Heart right ventricle (tissue), 16 donors: ENCODE data around the gene PCDHGA11. TPM values are rescaled to one million over a fixed set of nuclear protein-coding genes. Genes with fewer than 3 reads are reported as not detected.
"Not testable (repeated sequence)": the region's sequence is repeated elsewhere in the genome, so short reads cannot be mapped to it uniquely, and the experiment has no call there.

Experiments
- ATAC-seq, 8 donors: fragments of 200-7000 bp; cut with Tn5 transposase; one replicate each; pipeline ENCODE4 v1.9.1; 2020; ENCODE audit warnings: mild to moderate bottlenecking in 8 of 8, moderate library complexity in 8 of 8, moderate number of reproducible peaks in 1 of 8
- DNase-seq, 2 donors: peaks; one replicate each; pipeline ENCODE4 v3.0.0-alpha.2; 2020
- H3K27ac ChIP-seq, 10 donors: fragments of 200-600 bp; sonication (generic) in 2 of 10; one replicate each; pipeline versions ENCODE4 v1.5.0 to v1.8.0; 2020 to 2022; ENCODE audit warnings: mild to moderate bottlenecking in 3 of 10
- H3K27me3 ChIP-seq, 7 donors: fragments of 200-600 bp; one replicate each; pipeline ENCODE4 v1.8.0; 2021 to 2022; ENCODE audit warnings: mild to moderate bottlenecking in 2 of 7
- H3K36me3 ChIP-seq, 9 donors: fragments of 200-600 bp; sonication (generic) in 1 of 9; one replicate each; pipeline versions ENCODE4 v1.5.0 to v1.8.0; 2020 to 2022; ENCODE audit warnings: mild to moderate bottlenecking in 2 of 9
- H3K4me1 ChIP-seq, 9 donors: fragments of 200-600 bp; sonication (generic) in 1 of 9; one replicate each; pipeline versions ENCODE4 v1.5.0 to v1.8.0; 2020 to 2022; ENCODE audit warnings: mild to moderate bottlenecking in 4 of 9
- H3K4me3 ChIP-seq, 10 donors: fragments of 200-600 bp; sonication (generic) in 2 of 10; one replicate each; pipeline versions ENCODE4 v1.5.0 to v1.8.0; 2020 to 2022; ENCODE audit warnings: mild to moderate bottlenecking in 7 of 10, moderate library complexity in 2 of 10
- H3K9me3 ChIP-seq, 11 donors: fragments of 200-600 bp in 10 of 11; sonication (generic) in 2 of 11; one replicate each; pipeline versions ENCODE4 v1.5.0 to v1.8.0; 2013 to 2022; ENCODE audit warnings: mild to moderate bottlenecking in 2 of 11, control low read depth in 1 of 11, moderate library complexity in 1 of 11
- WGBS, 2 donors: extraction: QIAGEN DNeasy Blood & Tissue Kit; methylation state at CpG; one replicate each; pipeline ENCODE4 v1.1.7; 2013; ENCODE audit warnings: inconsistent platforms in 1 of 2; 5-methylcytosine and 5-hydroxymethylcytosine counted together
- intact Hi-C, 10 donors: fragments of 100-400 bp; cut with DNase I; formaldehyde crosslinking; loops; one replicate each; pipeline versions ENCODE4 v1.11.1 to v1.14.2; 2022
- polyA plus RNA-seq, 2 donors: library from polyadenylated mRNA; stranded (reverse); fragments of 200-250 nt; gene quantifications; one replicate each; pipeline ENCODE4 v1.2.3, GENCODE V29; 2013
- total RNA-seq, 10 donors: library from RNA; stranded (reverse); fragmentation: NEBNext Ultra II Directional in 3 of 10; extraction: Animal tissue kit (Norgen Biotek cat#: 25700) in 3 of 10; gene quantifications; one replicate each; pipeline versions ENCODE4 v1.2.1 to v1.2.4, GENCODE V29; 2021 to 2023
- TF ChIP-seq, protein P1 (sequence below), 9 donors: fragments of 200-600 bp; sonication (generic) in 2 of 9; IDR thresholded peaks; one replicate each; pipeline versions ENCODE4 v1.5.0 to v1.8.0; 2021 to 2022; ENCODE audit warnings: antibody characterized with exemption in 9 of 9, mild to moderate bottlenecking in 5 of 9, moderate library complexity in 1 of 9
- donor health status: Arrhythmogenic right ventricular cardiomyopathy.
- donor health status: ischemic (EF 13 %, LVEDD 7.1; RV severe dilation, severe dysfunction).
- donor health status: healthy with polysubstance abuse.
- donor health status: DM: no; HTN: yes; CAD: no.
- donor health status: DM: no; HTN: no; CAD: no.
- donor health status: ischemic (EF 25% LVEDD 6.9; RV normal size, moderate dysfunction).
- donor health status: ischemic (EF 25% LVEDD 5.7; RV mildly dilated, moderate dysfunction).
- donor health status: healthy.
- donor health status: DM: yes; HTN: yes; CAD: no.
- donor health status: Ischemic cardiomyopathy.
- donor health status: ischemic (EF 35%, LVEDD 5.7; RV mildly dilated, moderate dysfunction).
- donor health status: nonischemic (EF 11% LVEDD 7.7; RV severe dilation, severe dysfunction).
- donor health status: DM: yes; HTN: yes; CAD: no.
- donor health status: PGD.
- donor health status: ischemic (EF 29% LVEDD 5.4; RV normal size, mild dysfunction).
- donor health status: nonischemic (EF 23%, LVEDD 6.1; RV moderate dilation, normal function).

PCDHGA11 gene
- total and polyA plus RNA-seq, 12 donors: 0.74 to 8.5 (median 5.4) TPM

DNA sequence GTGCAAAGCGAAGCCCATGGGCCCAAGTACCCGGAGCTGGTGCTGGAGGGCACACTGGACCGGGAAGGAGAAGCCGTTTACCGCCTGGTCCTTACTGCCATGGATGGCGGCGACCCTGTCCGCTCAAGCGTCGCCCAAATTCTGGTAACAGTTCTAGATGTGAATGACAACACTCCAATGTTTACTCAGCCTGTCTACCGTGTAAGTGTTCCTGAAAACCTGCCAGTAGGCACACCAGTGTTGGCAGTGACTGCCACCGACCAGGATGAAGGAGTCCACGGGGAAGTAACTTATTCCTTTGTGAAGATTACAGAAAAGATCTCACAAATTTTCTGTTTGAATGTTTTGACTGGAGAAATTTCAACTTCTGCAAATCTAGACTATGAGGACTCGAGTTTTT is 46.2 kb upstream of the PCDHGA11 start:
- Histone ChIP-seq H3K27ac (no peak overlapping the region), H3K27me3 (peaks cover 0 to 50% (median 0%) of the 10 kb centered on the region in 7 donors), H3K4me1 (peaks cover 0 to 37% (median 0%) of the 10 kb centered on the region in 9 donors), H3K4me3 (peak overlapping the region in 1 of 10 donors; percentile 25), H3K9me3 (peaks cover 0 to 99% (median 58%) of the 10 kb centered on the region in 11 donors), H3K36me3 (peaks cover 0 to 43% (median 0%) of the 10 kb centered on the region in 9 donors)
- TF ChIP-seq, protein P1, sequence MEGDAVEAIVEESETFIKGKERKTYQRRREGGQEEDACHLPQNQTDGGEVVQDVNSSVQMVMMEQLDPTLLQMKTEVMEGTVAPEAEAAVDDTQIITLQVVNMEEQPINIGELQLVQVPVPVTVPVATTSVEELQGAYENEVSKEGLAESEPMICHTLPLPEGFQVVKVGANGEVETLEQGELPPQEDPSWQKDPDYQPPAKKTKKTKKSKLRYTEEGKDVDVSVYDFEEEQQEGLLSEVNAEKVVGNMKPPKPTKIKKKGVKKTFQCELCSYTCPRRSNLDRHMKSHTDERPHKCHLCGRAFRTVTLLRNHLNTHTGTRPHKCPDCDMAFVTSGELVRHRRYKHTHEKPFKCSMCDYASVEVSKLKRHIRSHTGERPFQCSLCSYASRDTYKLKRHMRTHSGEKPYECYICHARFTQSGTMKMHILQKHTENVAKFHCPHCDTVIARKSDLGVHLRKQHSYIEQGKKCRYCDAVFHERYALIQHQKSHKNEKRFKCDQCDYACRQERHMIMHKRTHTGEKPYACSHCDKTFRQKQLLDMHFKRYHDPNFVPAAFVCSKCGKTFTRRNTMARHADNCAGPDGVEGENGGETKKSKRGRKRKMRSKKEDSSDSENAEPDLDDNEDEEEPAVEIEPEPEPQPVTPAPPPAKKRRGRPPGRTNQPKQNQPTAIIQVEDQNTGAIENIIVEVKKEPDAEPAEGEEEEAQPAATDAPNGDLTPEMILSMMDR (IDR thresholded peaks at IDR 0.05): no peak
- DNase-seq (no peak), ATAC-seq (peak in 6 of 8 donors; percentile 18 to 70 (median 36))
- 50 to 52% methylated on average over 14 of the region's 14 CpGs for WGBS, 2 donors
- intact Hi-C loops: no loop called here

DNA sequence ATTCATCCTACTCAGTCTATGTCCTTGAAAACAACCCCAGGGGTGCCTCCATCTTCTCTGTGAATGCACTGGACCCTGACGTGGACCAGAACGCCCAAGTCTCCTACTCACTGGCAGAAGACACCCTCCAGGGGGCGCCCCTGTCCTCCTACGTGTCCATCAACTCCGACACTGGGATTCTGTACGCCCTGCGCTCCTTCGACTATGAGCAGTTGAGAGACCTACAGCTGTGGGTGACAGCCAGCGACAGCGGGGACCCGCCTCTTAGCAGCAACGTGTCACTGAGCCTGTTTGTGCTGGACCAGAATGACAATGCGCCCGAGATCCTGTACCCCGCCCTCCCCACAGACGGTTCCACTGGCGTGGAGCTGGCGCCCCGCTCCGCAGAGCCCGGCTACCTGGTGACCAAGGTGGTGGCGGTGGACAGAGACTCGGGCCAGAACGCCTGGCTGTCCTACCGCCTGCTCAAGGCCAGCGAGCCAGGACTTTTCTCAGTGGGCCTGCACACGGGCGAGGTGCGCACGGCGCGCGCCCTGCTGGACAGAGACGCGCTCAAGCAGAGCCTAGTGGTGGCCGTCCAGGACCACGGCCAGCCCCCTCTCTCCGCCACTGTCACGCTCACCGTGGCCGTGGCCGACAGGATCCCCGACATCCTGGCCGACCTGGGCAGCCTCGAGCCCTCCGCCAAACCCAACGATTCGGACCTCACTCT is 45.3 kb upstream of the PCDHGA11 start:
- Histone ChIP-seq H3K4me1 (peaks cover 0 to 28% (median 0%) of the 10 kb centered on the region in 9 donors), H3K36me3 (peaks cover 0 to 35% (median 0%) of the 10 kb centered on the region in 9 donors), H3K9me3 (peaks cover 0 to 99% (median 60%) of the 10 kb centered on the region in 11 donors), H3K27me3 (peaks cover 0 to 40% (median 0%) of the 10 kb centered on the region in 7 donors)
- intact Hi-C loops, H3K27ac ChIP-seq, ATAC-seq, DNase-seq, H3K4me3 ChIP-seq: not testable (repeated sequence)
- 59 to 61% methylated on average over 37 to 41 of the region's 48 CpGs for WGBS, 2 donors

DNA sequence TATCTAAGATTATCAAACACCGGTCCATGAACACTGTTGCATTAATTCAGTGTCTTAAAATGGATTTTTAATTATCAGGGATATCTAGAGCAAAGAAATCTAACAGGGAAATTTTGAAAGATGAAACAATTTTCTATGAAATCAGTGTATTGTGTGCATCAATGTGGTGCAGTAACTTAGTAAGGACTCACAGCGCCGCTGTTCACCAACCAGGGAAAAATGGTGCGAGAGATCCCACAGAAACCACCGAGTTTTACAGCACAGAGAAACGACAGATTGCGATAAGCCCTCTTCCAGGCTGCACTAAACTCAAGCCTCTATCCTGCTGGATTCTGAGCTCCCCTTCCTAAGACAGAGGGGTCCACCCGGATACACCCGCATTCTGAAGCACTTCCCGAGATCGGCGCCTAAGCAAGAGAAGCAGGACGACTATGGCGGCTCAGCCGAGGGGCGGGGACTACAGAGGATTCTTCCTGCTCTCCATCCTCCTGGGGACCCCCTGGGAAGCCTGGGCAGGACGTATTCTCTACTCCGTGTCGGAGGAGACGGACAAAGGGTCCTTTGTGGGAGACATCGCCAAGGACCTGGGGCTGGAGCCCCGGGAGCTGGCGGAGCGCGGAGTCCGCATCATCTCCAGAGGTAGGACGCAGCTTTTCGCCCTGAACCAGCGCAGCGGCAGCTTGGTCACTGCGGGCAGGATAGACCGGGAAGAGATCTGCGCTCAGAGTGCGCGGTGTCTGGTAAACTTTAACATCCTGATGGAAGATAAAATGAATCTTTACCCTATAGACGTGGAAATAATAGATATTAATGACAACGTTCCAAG is 38.2 kb upstream of the PCDHGA11 start, which contains the start of gene PCDHGA7:
Gene PCDHGA7 (plus strand): TSS at position 274 of the 826 bp plus-strand sequence. CDS start 158 bp downstream, at position 432.
- ATAC-seq: peak in 4 of 8 donors; percentile 15 to 50 (median 38)
- Histone ChIP-seq H3K4me1 (peaks cover 0 to 6% (median 0%) of the 10 kb centered on the region in 9 donors), H3K27ac (no peak within 1 kb of the TSS), H3K4me3 (peak within 1 kb of the TSS in 7 of 10 donors; percentile 17 to 41 (median 34)), H3K9me3 (peaks cover 0 to 100% (median 47%) of the 10 kb centered on the region in 11 donors), H3K27me3 (peaks cover 0 to 39% (median 0%) of the 10 kb centered on the region in 7 donors), H3K36me3 (peaks cover 0 to 36% (median 0%) of the 10 kb centered on the region in 9 donors)
- no peak for DNase-seq
- TF ChIP-seq, protein P1 (IDR thresholded peaks at IDR 0.05): peak in 5 of 9 donors; percentile 11 to 30 (median 21)
- intact Hi-C loops: no loop called here
- 21 to 24% methylated on average over 37 of the region's 37 CpGs for WGBS, 2 donors

DNA sequence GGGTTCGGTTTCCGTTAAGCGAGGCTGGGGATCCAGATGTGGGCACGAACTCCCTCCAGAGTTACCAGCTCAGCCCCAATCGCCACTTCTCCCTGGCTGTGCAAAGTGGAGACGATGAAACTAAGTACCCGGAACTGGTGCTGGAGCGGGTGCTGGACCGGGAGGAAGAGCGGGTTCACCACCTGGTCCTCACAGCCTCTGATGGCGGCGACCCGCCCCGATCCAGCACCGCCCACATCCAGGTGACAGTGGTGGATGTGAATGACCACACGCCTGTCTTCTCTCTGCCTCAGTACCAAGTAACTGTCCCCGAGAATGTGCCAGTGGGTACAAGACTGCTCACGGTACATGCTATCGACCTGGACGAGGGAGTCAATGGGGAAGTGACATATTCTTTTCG is 37.5 kb upstream of the PCDHGA11 start:
- Histone ChIP-seq H3K4me3 (peak overlapping the region in 3 of 10 donors; percentile 34 to 37 (median 34)), H3K27me3 (peaks cover 0 to 41% (median 0%) of the 10 kb centered on the region in 7 donors), H3K9me3 (peaks cover 0 to 97% (median 43%) of the 10 kb centered on the region in 11 donors), H3K4me1 (peaks cover 0 to 6% (median 0%) of the 10 kb centered on the region in 9 donors), H3K36me3 (peaks cover 0 to 30% (median 0%) of the 10 kb centered on the region in 9 donors), H3K27ac (no peak overlapping the region)
- TF ChIP-seq, protein P1 (IDR thresholded peaks at IDR 0.05): no peak
- 47 to 48% methylated on average over 21 of the region's 21 CpGs for WGBS, 2 donors
- DNase-seq (no peak), ATAC-seq (no peak)
- intact Hi-C loops: no loop called here
